Stimulated activated CD4-positive, alpha-beta T cell treated with anti-CD3 and anti-CD28 coated beads, TNF-alpha, amount 100 ng/mL, for 48 hours (primary cell): Measurements from ENCODE around the gene WDR37.

ENCODE experiments used
- DNase-seq, 3 donors: peaks; one replicate each; pipeline ENCODE4 v3.0.0-alpha.2; 2020; ENCODE audit warnings: low read depth in 3 of 3

Gene WDR37

GRCh38 chr10:1127629-1128028, 71.4 kb downstream of the WDR37 start:
- DNase-seq: no peak

- DNase-seq: no peak
Observed at GRCh38 chr10:1128115-1128514, 71.9 kb downstream of the WDR37 start.

GRCh38 chr10:1128649-1129048, 72.5 kb downstream of the WDR37 start:
- no peak for DNase-seq

GRCh38 chr10:1130226-1130625, 74.0 kb downstream of the WDR37 start:
- no peak for DNase-seq

- no peak for DNase-seq
Observed at GRCh38 chr10:1130995-1131790, 75.0 kb downstream of the WDR37 start.

- no peak for DNase-seq
Observed at GRCh38 chr10:1132584-1132983, 76.4 kb downstream of the WDR37 start.

- DNase-seq: no peak
Observed at GRCh38 chr10:1133495-1134045, 77.4 kb downstream of the WDR37 start.

- DNase-seq: no peak
Observed at GRCh38 chr10:1134156-1134555, 78.0 kb downstream of the WDR37 start.

- no peak for DNase-seq
Observed at GRCh38 chr10:1136268-1136667, 80.1 kb downstream of the WDR37 start.

- DNase-seq: no peak
Observed at GRCh38 chr10:1137499-1138163, 81.4 kb downstream of the WDR37 start.

- DNase-seq: no peak
Observed at GRCh38 chr10:1138529-1138928, 82.3 kb downstream of the WDR37 start.

- DNase-seq: no peak
Observed at GRCh38 chr10:1141261-1141660, 85.1 kb downstream of the WDR37 start.

- no peak for DNase-seq
Observed at GRCh38 chr10:1141701-1142100, 85.5 kb downstream of the WDR37 start.

- DNase-seq: no peak
Observed at GRCh38 chr10:1142596-1142995, 86.4 kb downstream of the WDR37 start.

GRCh38 chr10:1147810-1148209, 91.6 kb downstream of the WDR37 start:
- no peak for DNase-seq

- DNase-seq: no peak
Observed at GRCh38 chr10:1148855-1149605, 92.8 kb downstream of the WDR37 start.

GRCh38 chr10:1149793-1150637, 93.8 kb downstream of the WDR37 start:
- no peak for DNase-seq

- no peak for DNase-seq
Observed at GRCh38 chr10:1150638-1150955, 94.4 kb downstream of the WDR37 start.

GRCh38 chr10:1151076-1152033, 95.2 kb downstream of the WDR37 start:
- no peak for DNase-seq
